K562 (cell line): ENCODE results near the gene EIPR1. TPM values are rescaled to one million over a fixed set of nuclear protein-coding genes. Genes with fewer than 3 reads are reported as not detected.

ENCODE experiments used
- GABPB1 ChIP-seq: sonication (generic); formaldehyde crosslinking; IDR thresholded peaks from 2 replicates; pipeline ENCODE4 v1.8.0; 2022; ENCODE audit warnings: mild to moderate bottlenecking, missing genetic modification reagents
- HNRNPL ChIP-seq: fragments of 200-400 bp; formaldehyde crosslinking; IDR thresholded peaks from 2 replicates; pipeline ENCODE4 v1.6.1; 2017; ENCODE audit warnings: low read depth, mild to moderate bottlenecking, low read length
- PRPF4 ChIP-seq: fragments of 200-400 bp; formaldehyde crosslinking; IDR thresholded peaks from one replicate; pipeline ENCODE4 v1.6.1; 2017; ENCODE audit warnings: low read length, low read depth, mild to moderate bottlenecking; ENCODE audit not compliant: insufficient read depth, poor library complexity, severe bottlenecking
- RHOXF2B ChIP-seq: fragments of 250-450 bp; sonication (Bioruptor Pico); conservative IDR thresholded peaks from 2 replicates; pipeline ENCODE4 v1.5.1; 2021
- TAF7 ChIP-seq: fragments of 450-650 bp; IDR thresholded peaks from 2 replicates; pipeline ENCODE4 v1.6.1; 2016; ENCODE audit warnings: missing genetic modification characterization, missing compliant biosample characterization
- ZBTB7A ChIP-seq: IDR thresholded peaks from 2 replicates; pipeline ENCODE4 v1.6.1; 2011; ENCODE audit warnings: low read depth, mild to moderate bottlenecking, low read length, moderate library complexity, borderline replicate concordance; ENCODE audit not compliant: control insufficient read depth
- ZNF507 ChIP-seq: conservative IDR thresholded peaks from 2 replicates; pipeline ENCODE4 v1.6.1; 2017; ENCODE audit warnings: missing genetic modification characterization, missing compliant biosample characterization
- ZNF699 ChIP-seq: fragments of 250-450 bp; sonication (Bioruptor Pico); IDR thresholded peaks from 2 replicates; pipeline ENCODE4 v1.8.0; 2021; ENCODE audit warnings: mild to moderate bottlenecking, moderate library complexity; ENCODE audit not compliant: insufficient replicate concordance
- ZSCAN32 ChIP-seq: fragments of 450-650 bp; formaldehyde crosslinking; IDR thresholded peaks from 2 replicates; pipeline ENCODE4 v1.4.0; 2020; ENCODE audit warnings: mild to moderate bottlenecking, moderate library complexity
- polyA plus RNA-seq, 8 experiments: library from polyadenylated mRNA; depleted of rRNA in 4 of 8; stranded (reverse) in 5 of 8; unstranded in 3 of 8; fragments of >200 nt; fragmentation: Nextera tagmentation in 2 of 8; fragmentation: Illumina TruSeq in 1 of 8; extraction: Ambion mirVana in 2 of 8; extraction: Trizol in 1 of 8; gene quantifications; 2 replicates each; pipeline versions ENCODE4 v1.2.1 to v1.2.3, GENCODE V29; 2011 to 2014; ENCODE audit warnings: inconsistent platforms in 1 of 8, missing spikeins in 1 of 8
- total RNA-seq, 7 experiments: library from RNA; depleted of rRNA in 6 of 7; stranded (reverse); fragments of >200 nt in 6 of 7; fragmentation: Illumina TruSeq in 2 of 7; extraction: Trizol in 2 of 7; gene quantifications; 2 replicates each; pipeline versions ENCODE4 v1.2.1 to v1.2.3, GENCODE V29; 2011 to 2021; ENCODE audit warnings: low replicate concordance in 1 of 7
- TF ChIP-seq, protein P1 (sequence below): fragments of 200-800 bp; sonication (Bioruptor generic); IDR thresholded peaks from 2 replicates; pipeline ENCODE4 v1.6.1; 2016; ENCODE audit warnings: missing genetic modification characterization, missing compliant biosample characterization

EIPR1 gene
- total and polyA plus RNA-seq, 9 of the 15 experiments (the other 6 are each of a cell fraction or from before 2014, with no cell fraction given) = 19.9 to 54.4 (median 35.9) TPM

DNA sequence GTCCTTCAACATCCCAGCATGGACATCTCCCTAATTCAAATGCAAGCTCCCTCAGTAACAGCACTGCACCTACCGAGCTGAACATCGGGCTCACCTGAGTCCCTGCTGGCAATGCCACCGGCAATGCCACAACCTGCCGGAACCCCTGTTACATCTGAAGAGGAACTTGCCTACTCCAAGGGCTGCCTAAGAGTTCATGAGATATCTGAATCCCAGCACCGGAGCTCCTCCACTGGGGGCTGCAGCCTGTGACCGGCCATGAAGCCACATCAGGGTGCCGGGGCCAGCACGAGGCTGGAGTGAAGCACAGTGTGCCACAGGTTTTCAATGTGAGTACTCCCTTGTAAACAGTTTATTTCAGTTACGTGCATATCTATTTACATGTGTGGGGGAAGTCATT, 152.9 kb downstream of the EIPR1 start (continued):
- TF ChIP-seq PRPF4 (no peak), ZBTB7A (no peak), ZNF699 (no peak), ZNF507 (tag) (no peak), TAF7 (no peak), HNRNPL (no peak), GABPB1 (CRISPR knock-in tag) (no peak), RHOXF2B (CRISPR knock-in tag) (no peak), ZSCAN32 (CRISPR knock-in tag) (no peak)
- TF ChIP-seq, protein P1, sequence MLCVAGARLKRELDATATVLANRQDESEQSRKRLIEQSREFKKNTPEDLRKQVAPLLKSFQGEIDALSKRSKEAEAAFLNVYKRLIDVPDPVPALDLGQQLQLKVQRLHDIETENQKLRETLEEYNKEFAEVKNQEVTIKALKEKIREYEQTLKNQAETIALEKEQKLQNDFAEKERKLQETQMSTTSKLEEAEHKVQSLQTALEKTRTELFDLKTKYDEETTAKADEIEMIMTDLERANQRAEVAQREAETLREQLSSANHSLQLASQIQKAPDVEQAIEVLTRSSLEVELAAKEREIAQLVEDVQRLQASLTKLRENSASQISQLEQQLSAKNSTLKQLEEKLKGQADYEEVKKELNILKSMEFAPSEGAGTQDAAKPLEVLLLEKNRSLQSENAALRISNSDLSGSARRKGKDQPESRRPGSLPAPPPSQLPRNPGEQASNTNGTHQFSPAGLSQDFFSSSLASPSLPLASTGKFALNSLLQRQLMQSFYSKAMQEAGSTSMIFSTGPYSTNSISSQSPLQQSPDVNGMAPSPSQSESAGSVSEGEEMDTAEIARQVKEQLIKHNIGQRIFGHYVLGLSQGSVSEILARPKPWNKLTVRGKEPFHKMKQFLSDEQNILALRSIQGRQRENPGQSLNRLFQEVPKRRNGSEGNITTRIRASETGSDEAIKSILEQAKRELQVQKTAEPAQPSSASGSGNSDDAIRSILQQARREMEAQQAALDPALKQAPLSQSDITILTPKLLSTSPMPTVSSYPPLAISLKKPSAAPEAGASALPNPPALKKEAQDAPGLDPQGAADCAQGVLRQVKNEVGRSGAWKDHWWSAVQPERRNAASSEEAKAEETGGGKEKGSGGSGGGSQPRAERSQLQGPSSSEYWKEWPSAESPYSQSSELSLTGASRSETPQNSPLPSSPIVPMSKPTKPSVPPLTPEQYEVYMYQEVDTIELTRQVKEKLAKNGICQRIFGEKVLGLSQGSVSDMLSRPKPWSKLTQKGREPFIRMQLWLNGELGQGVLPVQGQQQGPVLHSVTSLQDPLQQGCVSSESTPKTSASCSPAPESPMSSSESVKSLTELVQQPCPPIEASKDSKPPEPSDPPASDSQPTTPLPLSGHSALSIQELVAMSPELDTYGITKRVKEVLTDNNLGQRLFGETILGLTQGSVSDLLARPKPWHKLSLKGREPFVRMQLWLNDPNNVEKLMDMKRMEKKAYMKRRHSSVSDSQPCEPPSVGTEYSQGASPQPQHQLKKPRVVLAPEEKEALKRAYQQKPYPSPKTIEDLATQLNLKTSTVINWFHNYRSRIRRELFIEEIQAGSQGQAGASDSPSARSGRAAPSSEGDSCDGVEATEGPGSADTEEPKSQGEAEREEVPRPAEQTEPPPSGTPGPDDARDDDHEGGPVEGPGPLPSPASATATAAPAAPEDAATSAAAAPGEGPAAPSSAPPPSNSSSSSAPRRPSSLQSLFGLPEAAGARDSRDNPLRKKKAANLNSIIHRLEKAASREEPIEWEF (CRISPR knock-in tag) = no peak
- TF ChIP-seq, all 486 proteins: peak for 0
